Neural crest cell (in vitro differentiated cells): ENCODE data around the gene ANKRD28. TPM values are rescaled to one million over a fixed set of nuclear protein-coding genes. Genes with fewer than 3 reads are reported as not detected.
A peak's percentile ranks its signal among the peaks of the same experiment; 100 is the strongest.
"Not testable (repeated sequence)": the region's sequence is repeated elsewhere in the genome, so short reads cannot be mapped to it uniquely, and the experiment has no call there.

Experiments used
- DNase-seq: peaks from one replicate; pipeline ENCODE4 v3.0.0; 2021; ENCODE audit warnings: low read depth, mixed read lengths, low spot score
- H3K27ac Mint-ChIP-seq: one replicate; pipeline ENCODE4 v1.8.0; 2021; ENCODE audit warnings: mild to moderate bottlenecking, mixed read lengths; ENCODE audit not compliant: unreplicated experiment
- H3K27me3 Mint-ChIP-seq: 2 replicates; pipeline ENCODE4 v1.8.0; 2021; ENCODE audit warnings: low read depth, mild to moderate bottlenecking, mixed read lengths
- H3K36me3 Mint-ChIP-seq: 2 replicates; pipeline ENCODE4 v1.8.0; 2021; ENCODE audit warnings: low read depth, mild to moderate bottlenecking, mixed read lengths
- H3K4me1 Mint-ChIP-seq: 2 replicates; pipeline ENCODE4 v1.8.0; 2021; ENCODE audit warnings: mixed read lengths
- H3K4me3 Mint-ChIP-seq: one replicate; pipeline ENCODE4 v1.8.0; 2021; ENCODE audit warnings: mild to moderate bottlenecking, mixed read lengths
- H3K9me3 Mint-ChIP-seq: 2 replicates; pipeline ENCODE4 v1.8.0; 2021; ENCODE audit warnings: mixed read lengths
- CTCF ChIP-seq: fragments of 200-600 bp; sonication (generic); conservative IDR thresholded peaks from 2 replicates; pipeline ENCODE4 v1.5.0; 2021; ENCODE audit warnings: antibody characterized with exemption, mild to moderate bottlenecking
- long read RNA-seq: library from polyadenylated mRNA; unstranded; transcript quantifications from one replicate; pipeline ENCODE4 v2.0.0, GENCODE V29; 2020
- total RNA-seq: library from RNA; stranded (reverse); gene quantifications from 2 replicates; pipeline ENCODE4 v1.2.1, GENCODE V29; 2021

The ANKRD28 gene
- 34.6 and 36.8 TPM in 2 replicates for total RNA-seq
- long read RNA-seq, partial matches to known transcripts, result 1 of 3 reads
- long read RNA-seq, other reads (novel, unspliced or antisense), result 2 of 3 reads

DNA sequence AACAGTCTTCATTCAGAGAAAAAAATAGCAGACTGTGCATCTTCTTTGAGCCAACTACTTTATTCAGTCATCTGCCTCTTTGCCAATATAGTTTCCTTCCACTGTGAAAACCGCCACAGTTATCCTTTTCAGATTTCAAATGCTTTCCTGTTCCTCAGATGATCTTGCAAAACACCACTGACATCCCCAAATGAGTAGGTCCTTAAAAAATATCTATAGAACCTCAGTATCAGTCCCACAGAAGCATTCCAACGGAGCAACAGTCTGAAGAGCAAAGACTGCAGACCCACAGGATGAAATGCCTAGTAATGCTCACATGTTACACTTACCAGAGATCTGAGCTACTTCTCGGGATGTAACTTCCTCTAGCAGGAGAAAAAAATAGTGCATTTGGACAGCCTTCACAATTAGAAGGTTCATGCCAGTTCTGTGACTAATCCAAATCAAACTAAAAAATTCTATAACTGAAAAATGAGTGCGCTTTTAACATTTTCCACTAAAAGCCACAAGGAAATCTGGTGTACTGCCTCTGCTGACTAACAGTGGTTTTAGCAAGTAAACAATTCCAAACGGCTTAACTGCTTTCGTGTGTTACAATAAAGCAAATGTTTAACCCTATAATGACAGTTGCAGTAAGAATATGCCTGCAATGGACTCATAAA lies at the start of gene ANKRD28:
Gene ANKRD28 (minus strand): TSS at position 338 of the 662 bp plus-strand sequence. CDS start 1,458 bp downstream, outside the sequence.
- TF ChIP-seq CTCF, result peak; percentile 44
- Mint-ChIP-seq H3K9me3 (no peaks in the 10 kb centered on the region), H3K4me1 (peaks cover 41% of the 10 kb centered on the region), H3K4me3 (peak within 1 kb of the TSS; percentile 84), H3K27ac (peak within 1 kb of the TSS; percentile 92), H3K27me3 (no peaks in the 10 kb centered on the region), H3K36me3 (no peaks in the 10 kb centered on the region)
- peak; percentile 12 for DNase-seq

- H3K27ac Mint-ChIP-seq, result no peak overlapping the region
- TF ChIP-seq CTCF, result no peak
- no peak for DNase-seq
- no peak overlapping the region for H3K4me3 Mint-ChIP-seq
- peaks cover 7% of the 10 kb centered on the region for H3K9me3 Mint-ChIP-seq
- no peaks in the 10 kb centered on the region for H3K27me3 Mint-ChIP-seq
- H3K4me1 Mint-ChIP-seq, result peaks cover 21% of the 10 kb centered on the region
- peaks cover 27% of the 10 kb centered on the region for H3K36me3 Mint-ChIP-seq
These were observed 49.5 kb upstream of the ANKRD28 start for GRCh38 chr3:15847239-15847638.

GRCh38 chr3:15846606-15847005 lies 48.8 kb upstream of the ANKRD28 start:
- H3K9me3 Mint-ChIP-seq, result peaks cover 8% of the 10 kb centered on the region
- peak overlapping the region; percentile 48 for H3K27ac Mint-ChIP-seq
- H3K27me3 Mint-ChIP-seq, result no peaks in the 10 kb centered on the region
- no peak for TF ChIP-seq CTCF
- H3K36me3 Mint-ChIP-seq, result peaks cover 25% of the 10 kb centered on the region
- no peak for DNase-seq
- H3K4me3 Mint-ChIP-seq, result no peak overlapping the region
- peaks cover 21% of the 10 kb centered on the region for H3K4me1 Mint-ChIP-seq

DNA sequence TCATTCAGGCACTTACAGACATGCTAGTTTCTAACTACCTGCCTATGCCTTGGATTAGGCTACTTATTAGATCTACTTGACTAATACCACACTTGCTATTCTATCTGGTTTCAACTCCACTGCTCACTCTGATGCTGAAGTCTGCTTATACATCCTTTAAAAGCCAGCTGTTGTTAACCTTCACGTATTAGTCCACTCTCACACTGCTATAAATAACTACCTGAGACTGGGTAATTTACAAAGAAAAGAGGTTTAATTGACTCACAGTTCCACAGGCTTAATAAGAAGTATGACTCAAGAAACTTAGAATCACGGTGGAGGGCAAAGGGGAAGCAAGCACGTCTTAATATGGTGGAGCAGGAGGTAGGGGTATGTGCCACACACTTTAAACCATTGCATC lies 47.7 kb upstream of the ANKRD28 start:
- peaks cover 9% of the 10 kb centered on the region for H3K9me3 Mint-ChIP-seq
- DNase-seq, result no peak
- H3K36me3 Mint-ChIP-seq, result peaks cover 25% of the 10 kb centered on the region
- H3K4me1 Mint-ChIP-seq, result peaks cover 21% of the 10 kb centered on the region
- H3K4me3 Mint-ChIP-seq, result no peak overlapping the region
- no peaks in the 10 kb centered on the region for H3K27me3 Mint-ChIP-seq
- no peak overlapping the region for H3K27ac Mint-ChIP-seq
- no peak for TF ChIP-seq CTCF

GRCh38 chr3:15844889-15845288 lies 47.1 kb upstream of the ANKRD28 start:
- no peak for TF ChIP-seq CTCF
- Mint-ChIP-seq H3K9me3 (peaks cover 14% of the 10 kb centered on the region), H3K36me3 (peaks cover 29% of the 10 kb centered on the region), H3K27me3 (no peaks in the 10 kb centered on the region), H3K4me1 (peaks cover 21% of the 10 kb centered on the region), H3K27ac (no peak overlapping the region), H3K4me3 (no peak overlapping the region)
- no peak for DNase-seq

- not testable (repeated sequence) for H3K27me3 Mint-ChIP-seq, H3K27ac Mint-ChIP-seq, H3K4me1 Mint-ChIP-seq, H3K4me3 Mint-ChIP-seq, DNase-seq
- peaks cover 36% of the 10 kb centered on the region for H3K36me3 Mint-ChIP-seq
- H3K9me3 Mint-ChIP-seq, result peaks cover 22% of the 10 kb centered on the region
These were observed 43.6 kb upstream of the ANKRD28 start for GRCh38 chr3:15841091-15841973.
